OCI-LY1 (cell line): ENCODE results near the gene ARAP3.

Experiments used
- H2AFZ ChIP-seq: fragments of 200-600 bp; sonication (generic), shearing (Covaris generic); 2 replicates; pipeline ENCODE4 v1.6.0; 2014; ENCODE audit warnings: antibody characterized with exemption, mild to moderate bottlenecking, low read length
- H3F3A ChIP-seq: fragments of 200-600 bp; sonication (generic), shearing (Covaris generic); 2 replicates; pipeline ENCODE4 v1.6.0; 2014; ENCODE audit warnings: mild to moderate bottlenecking, antibody characterized with exemption, low read length, moderate library complexity; ENCODE audit not compliant: insufficient read depth
- H3K27ac ChIP-seq: fragments of 200-600 bp; sonication (generic); 2 replicates; pipeline ENCODE4 v1.5.1; 2014; ENCODE audit warnings: low read length, mixed run types, mild to moderate bottlenecking, low read depth; ENCODE audit not compliant: poor library complexity, severe bottlenecking
- H3K27me3 ChIP-seq: fragments of 200-600 bp; sonication (generic); 2 replicates; pipeline ENCODE4 v1.6.0; 2014; ENCODE audit warnings: antibody characterized with exemption, mild to moderate bottlenecking, low read length, moderate library complexity; ENCODE audit not compliant: insufficient read depth
- H3K36me3 ChIP-seq: fragments of 200-600 bp; sonication (generic); 2 replicates; pipeline ENCODE4 v1.6.1; 2014; ENCODE audit warnings: mild to moderate bottlenecking, antibody characterized with exemption, low read length, moderate library complexity, mixed read lengths; ENCODE audit not compliant: insufficient read depth
- H3K4me1 ChIP-seq: fragments of 200-600 bp; sonication (generic); 2 replicates; pipeline ENCODE4 v1.5.1; 2014; ENCODE audit warnings: mild to moderate bottlenecking, low read length, moderate library complexity; ENCODE audit not compliant: insufficient read depth, severe bottlenecking
- H3K4me2 ChIP-seq: fragments of 200-600 bp; sonication (generic), shearing (Covaris generic); 2 replicates; pipeline ENCODE4 v1.6.1; 2014; ENCODE audit warnings: low read length
- H3K4me3 ChIP-seq: fragments of 200-600 bp; sonication (generic); 2 replicates; pipeline ENCODE4 v1.5.1; 2014; ENCODE audit warnings: low read length, low read depth, mild to moderate bottlenecking, mixed read lengths; ENCODE audit not compliant: poor library complexity, severe bottlenecking
- H3K79me2 ChIP-seq: fragments of 200-600 bp; shearing (Covaris generic); 2 replicates; pipeline ENCODE4 v1.6.1; 2016; ENCODE audit warnings: mixed run types, low read length, mixed read lengths; ENCODE audit not compliant: insufficient read depth
- H3K9ac ChIP-seq: fragments of 200-600 bp; sonication (generic), shearing (Covaris generic); 2 replicates; pipeline ENCODE4 v1.6.1; 2014; ENCODE audit warnings: mild to moderate bottlenecking, low read length, mixed read lengths
- H3K9me2 ChIP-seq: fragments of 200-600 bp; sonication (generic), shearing (Covaris generic); 2 replicates; pipeline ENCODE4 v1.6.1; 2014; ENCODE audit warnings: low read depth, mild to moderate bottlenecking, low read length, mixed read lengths
- H3K9me3 ChIP-seq: fragments of 200-600 bp; shearing (Covaris generic); 2 replicates; pipeline ENCODE4 v1.6.1; 2014; ENCODE audit warnings: low read length, mixed read lengths
- H4K20me1 ChIP-seq: fragments of 200-600 bp; sonication (generic), shearing (Covaris generic); 2 replicates; pipeline ENCODE4 v1.6.0; 2016; ENCODE audit warnings: mild to moderate bottlenecking, low read length; ENCODE audit not compliant: insufficient read depth
- EZH2 ChIP-seq: fragments of 200-600 bp; sonication (generic), shearing (Covaris generic); IDR thresholded peaks from 2 replicates; pipeline ENCODE4 v1.8.0; 2017; ENCODE audit warnings: borderline replicate concordance, mixed run types, mild to moderate bottlenecking, antibody characterized with exemption, low read length, moderate library complexity, mixed read lengths
- TF ChIP-seq, protein P1 (sequence below): fragments of 200-600 bp; sonication (generic), shearing (Covaris generic); IDR thresholded peaks from 2 replicates; pipeline ENCODE4 v1.5.1; 2017; ENCODE audit warnings: mild to moderate bottlenecking, antibody characterized with exemption, low read length, moderate library complexity, mixed read lengths

Gene ARAP3

DNA sequence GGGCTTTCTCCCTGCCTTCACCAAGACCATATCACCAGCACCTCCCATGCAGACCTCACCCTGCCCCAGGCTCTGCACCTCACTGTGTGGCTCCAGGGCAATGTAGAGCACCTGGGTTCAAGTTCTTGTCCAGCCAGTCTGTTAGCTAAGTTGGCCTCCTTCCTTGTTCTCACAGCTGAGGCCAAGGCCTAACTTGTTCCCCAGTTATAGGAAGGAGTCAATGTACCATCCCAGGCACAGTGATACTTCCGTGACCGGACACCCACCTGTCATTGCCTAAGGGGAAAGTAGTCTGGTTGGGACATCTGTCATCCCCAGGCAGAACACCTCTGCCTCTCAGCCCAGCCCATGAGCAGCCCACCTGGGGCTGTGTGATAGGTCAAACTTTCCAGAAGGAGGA lies 14.4 kb upstream of the ARAP3 start:
- Histone ChIP-seq H3K9me2 (no peaks in the 10 kb centered on the region), H3K4me2 (no peak overlapping the region), H3K9ac (no peak overlapping the region), H3K27ac (no peak overlapping the region), H3K79me2 (no peaks in the 10 kb centered on the region), H2AFZ (no peak overlapping the region), H3K36me3 (no peaks in the 10 kb centered on the region), H3K4me1 (peaks cover 16% of the 10 kb centered on the region), H3K9me3 (no peaks in the 10 kb centered on the region), H3K27me3 (peaks cover 4% of the 10 kb centered on the region), H4K20me1 (no peaks in the 10 kb centered on the region), H3K4me3 (no peak overlapping the region), H3F3A (no peaks in the 10 kb centered on the region)
- no peak for TF ChIP-seq EZH2
- TF ChIP-seq, protein P1, sequence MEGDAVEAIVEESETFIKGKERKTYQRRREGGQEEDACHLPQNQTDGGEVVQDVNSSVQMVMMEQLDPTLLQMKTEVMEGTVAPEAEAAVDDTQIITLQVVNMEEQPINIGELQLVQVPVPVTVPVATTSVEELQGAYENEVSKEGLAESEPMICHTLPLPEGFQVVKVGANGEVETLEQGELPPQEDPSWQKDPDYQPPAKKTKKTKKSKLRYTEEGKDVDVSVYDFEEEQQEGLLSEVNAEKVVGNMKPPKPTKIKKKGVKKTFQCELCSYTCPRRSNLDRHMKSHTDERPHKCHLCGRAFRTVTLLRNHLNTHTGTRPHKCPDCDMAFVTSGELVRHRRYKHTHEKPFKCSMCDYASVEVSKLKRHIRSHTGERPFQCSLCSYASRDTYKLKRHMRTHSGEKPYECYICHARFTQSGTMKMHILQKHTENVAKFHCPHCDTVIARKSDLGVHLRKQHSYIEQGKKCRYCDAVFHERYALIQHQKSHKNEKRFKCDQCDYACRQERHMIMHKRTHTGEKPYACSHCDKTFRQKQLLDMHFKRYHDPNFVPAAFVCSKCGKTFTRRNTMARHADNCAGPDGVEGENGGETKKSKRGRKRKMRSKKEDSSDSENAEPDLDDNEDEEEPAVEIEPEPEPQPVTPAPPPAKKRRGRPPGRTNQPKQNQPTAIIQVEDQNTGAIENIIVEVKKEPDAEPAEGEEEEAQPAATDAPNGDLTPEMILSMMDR, result no peak

DNA sequence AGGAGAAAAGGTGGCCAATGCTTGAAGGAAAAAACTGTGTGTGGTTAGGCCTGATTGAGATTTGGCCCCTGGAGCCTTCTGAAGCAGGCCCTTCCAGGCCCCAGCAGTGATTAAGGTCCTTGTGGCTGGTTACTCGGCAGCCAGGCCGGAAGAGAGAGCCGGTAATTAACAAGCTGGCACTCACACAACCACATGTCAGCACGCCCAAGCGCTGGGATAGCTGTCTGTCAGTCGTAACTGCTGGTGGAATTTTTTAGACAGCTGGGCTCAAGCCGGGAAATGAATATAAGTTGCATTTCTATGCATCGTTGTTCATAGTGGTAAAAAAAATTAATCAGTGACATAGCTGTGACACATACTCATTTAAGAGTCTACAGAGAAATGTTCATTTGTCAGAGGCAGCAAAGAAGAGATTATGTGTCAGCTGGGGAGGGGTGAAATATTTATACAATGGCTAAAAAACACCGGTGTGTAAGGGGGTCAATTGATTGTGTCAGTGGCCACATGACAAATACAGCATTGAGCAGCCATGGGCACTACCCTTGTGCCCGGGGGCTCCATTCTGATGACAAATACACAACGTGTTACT lies 13.7 kb upstream of the ARAP3 start:
- Histone ChIP-seq H3K27me3 (peaks cover 5% of the 10 kb centered on the region), H3K4me2 (no peak overlapping the region), H3K4me1 (peaks cover 16% of the 10 kb centered on the region)

DNA sequence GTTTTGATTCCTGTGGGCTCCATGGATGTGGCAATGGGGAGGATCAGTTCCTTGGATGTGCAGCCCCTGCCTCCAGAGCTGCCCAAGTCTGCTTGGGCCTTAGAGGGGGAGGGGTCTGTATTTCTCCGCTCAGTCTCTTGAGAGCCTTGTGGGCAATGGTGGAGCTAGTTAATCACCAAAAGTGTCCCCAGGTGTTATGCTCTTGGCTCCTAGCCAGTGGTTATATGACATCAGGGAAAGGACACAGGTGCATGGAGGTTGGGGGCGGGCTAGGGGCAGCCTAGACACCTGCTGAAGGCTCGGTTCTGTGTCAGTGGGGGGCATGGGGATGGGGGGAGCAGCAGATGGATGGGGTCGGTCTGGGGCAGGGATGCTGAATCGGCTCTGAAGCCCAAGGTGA lies 12.4 kb upstream of the ARAP3 start:
- Histone ChIP-seq H3K9me3 (no peaks in the 10 kb centered on the region), H3K36me3 (no peaks in the 10 kb centered on the region), H3K4me1 (peaks cover 16% of the 10 kb centered on the region), H3K9ac (no peak overlapping the region), H3K4me3 (no peak overlapping the region), H2AFZ (no peak overlapping the region), H3K9me2 (no peaks in the 10 kb centered on the region), H3F3A (no peaks in the 10 kb centered on the region), H3K79me2 (no peaks in the 10 kb centered on the region), H4K20me1 (no peaks in the 10 kb centered on the region), H3K27ac (no peak overlapping the region), H3K4me2 (no peak overlapping the region), H3K27me3 (peaks cover 5% of the 10 kb centered on the region)
- no peak for TF ChIP-seq EZH2
- TF ChIP-seq, protein P1, result no peak

More for the DNA sequence above, 13.7 kb upstream of the ARAP3 start:
- H3K4me3 ChIP-seq, result no peak overlapping the region
- no peaks in the 10 kb centered on the region for H3K9me2 ChIP-seq
- TF ChIP-seq, protein P1, result no peak
- no peak for TF ChIP-seq EZH2
- H2AFZ ChIP-seq, result no peak overlapping the region
- H3F3A ChIP-seq, result no peaks in the 10 kb centered on the region
- no peak overlapping the region for H3K27ac ChIP-seq
- H3K9ac ChIP-seq, result no peak overlapping the region
- H4K20me1 ChIP-seq, result no peaks in the 10 kb centered on the region
- H3K9me3 ChIP-seq, result no peaks in the 10 kb centered on the region
- H3K36me3 ChIP-seq, result no peaks in the 10 kb centered on the region
- H3K79me2 ChIP-seq, result no peaks in the 10 kb centered on the region
